Small intestine (tissue), 7 donors: Measurements from ENCODE around the gene PLXNB1. TPM values are rescaled to one million over a fixed set of nuclear protein-coding genes. Genes with fewer than 3 reads are reported as not detected.

Experiments used
- DNase-seq, 2 donors: peaks; one replicate each; pipeline versions ENCODE4 v3.0.0 to v3.0.0-alpha.2; 2013
- FAIRE-seq: peaks from 2 replicates; lab custom pipeline; 2012; peaks lifted over from hg19 to GRCh38; lab: Jason Lieb, UNC
- H3K27ac ChIP-seq, 3 donors: one replicate each; pipeline ENCODE4 v1.5.1; 2013; ENCODE audit warnings: low read length in 2 of 3, mild to moderate bottlenecking in 2 of 3, control low read depth in 1 of 3, inconsistent platforms in 1 of 3, low read depth in 1 of 3, moderate library complexity in 1 of 3
- H3K27me3 ChIP-seq, 3 donors: one replicate each; pipeline ENCODE4 v1.6.1; 2013; ENCODE audit warnings: low read length in 3 of 3, inconsistent platforms in 1 of 3; ENCODE audit not compliant: control insufficient read depth in 3 of 3, insufficient read depth in 3 of 3
- H3K36me3 ChIP-seq, 3 donors: one replicate each; pipeline ENCODE4 v1.6.1; 2013; ENCODE audit warnings: low read length in 3 of 3, inconsistent platforms in 1 of 3, low read depth in 1 of 3, mild to moderate bottlenecking in 1 of 3, moderate library complexity in 1 of 3; ENCODE audit not compliant: control insufficient read depth in 3 of 3, insufficient read depth in 2 of 3
- H3K4me1 ChIP-seq, 3 donors: one replicate each; pipeline ENCODE4 v1.6.1; 2013; ENCODE audit warnings: low read length in 2 of 3, inconsistent platforms in 1 of 3, low read depth in 1 of 3, mild to moderate bottlenecking in 1 of 3, moderate library complexity in 1 of 3; ENCODE audit not compliant: control insufficient read depth in 3 of 3, insufficient read depth in 2 of 3
- H3K4me3 ChIP-seq, 3 donors: one replicate each; pipeline ENCODE4 v1.5.1; 2013; ENCODE audit warnings: low read length in 3 of 3, control low read depth in 1 of 3, inconsistent platforms in 1 of 3, low read depth in 1 of 3, mild to moderate bottlenecking in 1 of 3, moderate library complexity in 1 of 3
- H3K9me3 ChIP-seq, 2 donors: one replicate each; pipeline ENCODE4 v1.6.1; 2013; ENCODE audit warnings: low read depth in 1 of 2, low read length in 1 of 2; ENCODE audit not compliant: control insufficient read depth in 2 of 2, insufficient read depth in 1 of 2
- WGBS, 3 donors: extraction: QIAGEN DNeasy Blood & Tissue Kit; methylation state at CpG; one replicate each; pipeline ENCODE4 v1.1.7; 2013; 5-methylcytosine and 5-hydroxymethylcytosine counted together
- polyA plus RNA-seq, 4 donors: library from polyadenylated mRNA; stranded (reverse) in 3 of 4; unstranded in 1 of 4; fragments of 200-250 nt in 3 of 4; fragments of 120-200 nt in 1 of 4; gene quantifications; one replicate each; pipeline versions ENCODE4 v1.2.1 to v1.2.3, GENCODE V29; 2013
- donor health status: healthy with polysubstance abuse.
- donor health status: control.
- donor health status: control.
- donor health status: Bipolar disorder and iron deficiency.
- donor health status: healthy.

Gene PLXNB1
- polyA plus RNA-seq, 4 donors: 56.5 to 129 (median 60.4) TPM

GRCh38 chr3:48415251-48415953 is 14.5 kb downstream of the PLXNB1 start:
- Histone ChIP-seq H3K27ac (no peak overlapping the region), H3K4me1 (no peaks in the 10 kb centered on the region), H3K4me3 (no peak overlapping the region), H3K36me3 (peaks cover 10 to 100% (median 14%) of the 10 kb centered on the region in 3 donors), H3K9me3 (no peaks in the 10 kb centered on the region), H3K27me3 (no peaks in the 10 kb centered on the region)
- DNase-seq (no peak), FAIRE-seq (no peak)
- 93 to 97% (median 93%) methylated on average over 24 of the region's 24 CpGs for WGBS, 3 donors

- DNase-seq (no peak), FAIRE-seq (no peak)
- H3K27me3 ChIP-seq: no peaks in the 10 kb centered on the region
- no peak overlapping the region for H3K27ac ChIP-seq
- WGBS, 3 donors: 90 to 93% (median 90%) methylated on average over 25 of the region's 25 CpGs
- peaks cover 7 to 100% (median 14%) of the 10 kb centered on the region in 3 donors for H3K36me3 ChIP-seq
- no peaks in the 10 kb centered on the region for H3K4me1 ChIP-seq
- no peak overlapping the region for H3K4me3 ChIP-seq
- no peaks in the 10 kb centered on the region for H3K9me3 ChIP-seq
Measured at GRCh38 chr3:48414376-48415250, 15.3 kb downstream of the PLXNB1 start.

- FAIRE-seq (no peak), DNase-seq (no peak)
- WGBS, 3 donors: 86 to 91% (median 88%) methylated on average over 14 of the region's 14 CpGs
- no peak overlapping the region for H3K4me3 ChIP-seq
- no peaks in the 10 kb centered on the region for H3K4me1 ChIP-seq
- peaks cover 7 to 100% (median 15%) of the 10 kb centered on the region in 3 donors for H3K36me3 ChIP-seq
- no peaks in the 10 kb centered on the region for H3K9me3 ChIP-seq
- no peak overlapping the region for H3K27ac ChIP-seq
- no peaks in the 10 kb centered on the region for H3K27me3 ChIP-seq
Measured at GRCh38 chr3:48413611-48414010, 16.3 kb downstream of the PLXNB1 start.

- H3K9me3 ChIP-seq: no peaks in the 10 kb centered on the region
- no peak overlapping the region for H3K27ac ChIP-seq
- 84 to 87% (median 85%) methylated on average over 8 of the region's 8 CpGs for WGBS, 3 donors
- peaks cover 3 to 100% (median 16%) of the 10 kb centered on the region in 3 donors for H3K36me3 ChIP-seq
- H3K4me1 ChIP-seq: no peaks in the 10 kb centered on the region
- FAIRE-seq: no peak
- DNase-seq: no peak
- H3K4me3 ChIP-seq: no peak overlapping the region
- no peaks in the 10 kb centered on the region for H3K27me3 ChIP-seq
Measured at GRCh38 chr3:48413086-48413485, 16.8 kb downstream of the PLXNB1 start.

GRCh38 chr3:48412375-48413001 is 17.4 kb downstream of the PLXNB1 start:
- no peaks in the 10 kb centered on the region for H3K9me3 ChIP-seq
- no peak overlapping the region for H3K4me3 ChIP-seq
- FAIRE-seq (no peak), DNase-seq (no peak)
- no peaks in the 10 kb centered on the region for H3K4me1 ChIP-seq
- H3K27me3 ChIP-seq: no peaks in the 10 kb centered on the region
- H3K27ac ChIP-seq: no peak overlapping the region
- WGBS, 3 donors: 91 to 92% (median 91%) methylated on average over 18 to 19 of the region's 19 CpGs
- peaks cover 3 to 98% (median 16%) of the 10 kb centered on the region in 3 donors for H3K36me3 ChIP-seq

- FAIRE-seq (no peak), DNase-seq (no peak)
- Histone ChIP-seq H3K27ac (no peak overlapping the region), H3K27me3 (no peaks in the 10 kb centered on the region), H3K36me3 (peaks cover 3 to 98% (median 16%) of the 10 kb centered on the region in 3 donors), H3K4me1 (no peaks in the 10 kb centered on the region), H3K4me3 (no peak overlapping the region), H3K9me3 (no peaks in the 10 kb centered on the region)
- 88 to 90% (median 89%) methylated on average over 11 of the region's 11 CpGs for WGBS, 3 donors
Measured at GRCh38 chr3:48411606-48412374, 18.1 kb downstream of the PLXNB1 start.

GRCh38 chr3:48411041-48411588 is 18.8 kb downstream of the PLXNB1 start:
- no peaks in the 10 kb centered on the region for H3K4me1 ChIP-seq
- WGBS, 3 donors: 91 to 94% (median 92%) methylated on average over 9 of the region's 9 CpGs
- DNase-seq (no peak), FAIRE-seq (no peak)
- H3K4me3 ChIP-seq: no peak overlapping the region
- H3K27ac ChIP-seq: no peak overlapping the region
- no peaks in the 10 kb centered on the region for H3K9me3 ChIP-seq
- H3K36me3 ChIP-seq: peaks cover 3 to 98% (median 16%) of the 10 kb centered on the region in 3 donors
- no peaks in the 10 kb centered on the region for H3K27me3 ChIP-seq
